ENCODE results near the gene TMEM179. TPM values are rescaled to one million over a fixed set of nuclear protein-coding genes. Genes with fewer than 3 reads are reported as not detected.
"Not testable (repeated sequence)": the region's sequence is repeated elsewhere in the genome, so short reads cannot be mapped to it uniquely, and the experiment has no call there.

The TMEM179 gene
- total RNA-seq, 1 donor from 2014 or later, result 0.86 TPM

- no peak for DNase-seq (ENCODE audit: low spot score)
Observed at GRCh38 chr14:104586832-104587620, 17.5 kb downstream of the TMEM179 start.

GRCh38 chr14:104585966-104586697, 18.4 kb downstream of the TMEM179 start:
- DNase-seq (ENCODE audit: low spot score), result peak; percentile 63

- no peak for DNase-seq (ENCODE audit: low spot score)
Observed at GRCh38 chr14:104584557-104584956, 20.0 kb downstream of the TMEM179 start.

GRCh38 chr14:104583424-104584306, 20.9 kb downstream of the TMEM179 start:
- no peak for DNase-seq (ENCODE audit: low spot score)

GRCh38 chr14:104582662-104583061, 21.9 kb downstream of the TMEM179 start:
- DNase-seq (ENCODE audit: low spot score), result peak; percentile 72

GRCh38 chr14:104582005-104582404, 22.6 kb downstream of the TMEM179 start:
- DNase-seq (ENCODE audit: low spot score), result no peak

- no peak for DNase-seq (ENCODE audit: low spot score)
Observed at GRCh38 chr14:104581521-104581920, 23.1 kb downstream of the TMEM179 start.

GRCh38 chr14:104580961-104581360, 23.6 kb downstream of the TMEM179 start:
- DNase-seq (ENCODE audit: low spot score), result peak; percentile 77

- not testable (repeated sequence) for DNase-seq (ENCODE audit: low spot score)
Observed at GRCh38 chr14:104579939-104580338, 24.6 kb downstream of the TMEM179 start.

- DNase-seq (ENCODE audit: low spot score), result no peak
Observed at GRCh38 chr14:104579507-104579906, 25.1 kb downstream of the TMEM179 start, which contains the start of gene C14orf180. C14orf180 (plus strand) TSS chr14:104579764; CDS start chr14:104586431, 6,667 bp downstream.

- DNase-seq (ENCODE audit: low spot score), result no peak
Observed at GRCh38 chr14:104578321-104578720, 26.3 kb downstream of the TMEM179 start.

- DNase-seq (ENCODE audit: low spot score), result no peak
Observed at GRCh38 chr14:104577847-104578301, 26.7 kb downstream of the TMEM179 start.

GRCh38 chr14:104577426-104577825, 27.1 kb downstream of the TMEM179 start:
- DNase-seq (ENCODE audit: low spot score), result no peak

GRCh38 chr14:104576970-104577332, 27.6 kb downstream of the TMEM179 start:
- DNase-seq (ENCODE audit: low spot score), result no peak

- DNase-seq (ENCODE audit: low spot score), result no peak
Observed at GRCh38 chr14:104576232-104576969, 28.2 kb downstream of the TMEM179 start.

- DNase-seq (ENCODE audit: low spot score), result no peak
Observed at GRCh38 chr14:104574978-104575583, 29.5 kb downstream of the TMEM179 start.

GRCh38 chr14:104574536-104574935, 30.0 kb downstream of the TMEM179 start:
- DNase-seq (ENCODE audit: low spot score), result no peak

- no peak for DNase-seq (ENCODE audit: low spot score)
Observed at GRCh38 chr14:104573930-104574329, 30.6 kb downstream of the TMEM179 start.

GRCh38 chr14:104572668-104573067, 31.9 kb downstream of the TMEM179 start:
- DNase-seq (ENCODE audit: low spot score), result no peak

GRCh38 chr14:104572024-104572626, 32.4 kb downstream of the TMEM179 start:
- no peak for DNase-seq (ENCODE audit: low spot score)

Data from ureter (tissue), 1 donor.